Natural killer cell (primary cell): Measurements from ENCODE around the gene GNMT. TPM values are rescaled to one million over a fixed set of nuclear protein-coding genes. Genes with fewer than 3 reads are reported as not detected.
A peak's percentile ranks its signal among the peaks of the same experiment; 100 is the strongest.

Experiments used
- ATAC-seq, 3 donors: fragments of 150-1000 bp in 2 of 3; fragments of 200-7000 bp in 1 of 3; cut with Tn5 transposase; 1 replicate in 1 of 3; 2 replicates in 2 of 3; pipeline ENCODE4 v1.10.0; 2021; ENCODE audit warnings: mild to moderate bottlenecking in 2 of 3, moderate library complexity in 2 of 3
- DNase-seq, 2 donors: peaks; one replicate each; pipeline versions ENCODE4 v3.0.0 to v3.0.0-alpha.2; 2013 to 2021; ENCODE audit warnings: mixed read lengths in 1 of 2
- H3K27ac ChIP-seq: one replicate; pipeline ENCODE4 v1.5.1; 2013; ENCODE audit warnings: mild to moderate bottlenecking, low read length
- H3K27me3 ChIP-seq: one replicate; pipeline ENCODE4 v1.6.1; 2013; ENCODE audit warnings: low read length; ENCODE audit not compliant: control insufficient read depth, insufficient read depth
- H3K36me3 ChIP-seq: one replicate; pipeline ENCODE4 v1.6.1; 2013; ENCODE audit warnings: low read length; ENCODE audit not compliant: control insufficient read depth, insufficient read depth
- H3K4me1 ChIP-seq: one replicate; pipeline ENCODE4 v1.6.1; 2013; ENCODE audit warnings: low read length; ENCODE audit not compliant: control insufficient read depth, insufficient read depth
- H3K4me3 ChIP-seq: one replicate; pipeline ENCODE4 v1.5.1; 2013; ENCODE audit warnings: low read length
- H3K9me3 ChIP-seq: one replicate; pipeline ENCODE4 v1.6.1; 2013; ENCODE audit warnings: low read length; ENCODE audit not compliant: control insufficient read depth, insufficient read depth
- H3K27ac Mint-ChIP-seq, 2 donors: one replicate each; pipeline ENCODE4 v1.8.0; 2022; ENCODE audit warnings: mild to moderate bottlenecking in 2 of 2, mixed read lengths in 2 of 2, moderate library complexity in 1 of 2
- H3K27me3 Mint-ChIP-seq, 2 donors: one replicate each; pipeline ENCODE4 v1.8.0; 2022; ENCODE audit warnings: low read depth in 2 of 2, mixed read lengths in 2 of 2
- H3K36me3 Mint-ChIP-seq: one replicate; pipeline ENCODE4 v1.8.0; 2022; ENCODE audit warnings: mixed read lengths
- H3K4me1 Mint-ChIP-seq, 2 donors: one replicate each; pipeline ENCODE4 v1.8.0; 2022; ENCODE audit warnings: mixed read lengths in 2 of 2
- H3K4me3 Mint-ChIP-seq: one replicate; pipeline ENCODE4 v1.8.0; 2022; ENCODE audit warnings: mild to moderate bottlenecking, moderate library complexity, mixed read lengths
- H3K9me3 Mint-ChIP-seq, 2 donors: one replicate each; pipeline ENCODE4 v1.8.0; 2022; ENCODE audit warnings: mixed read lengths in 2 of 2
- CTCF ChIP-seq: fragments of 200-600 bp; IDR thresholded peaks from one replicate; pipeline ENCODE4 v1.8.0; 2022; ENCODE audit warnings: antibody characterized with exemption
- WGBS: methylation state at CpG from one replicate; pipeline ENCODE4 v1.1.7; 2013; ENCODE audit warnings: missing lambda C conversion rate; ENCODE audit not compliant: insufficient coverage; 5-methylcytosine and 5-hydroxymethylcytosine counted together
- intact Hi-C: fragments of 100-400 bp; cut with micrococcal nuclease; formaldehyde crosslinking; loops from one replicate; pipeline ENCODE4 v1.14.2; 2022
- total RNA-seq, 4 donors: library from RNA; stranded (reverse); fragments of 120-200 nt in 1 of 4; gene quantifications; one replicate each; pipeline versions ENCODE4 v1.2.3 to v1.2.4, GENCODE V29; 2013 to 2022

Gene GNMT
- total RNA-seq, 3 donors from 2014 or later (not counting 1 experiment from before 2014, with no cell fraction given), result 2.0 to 2.8 (median 2.6) TPM

- Mint-ChIP-seq H3K9me3 (no peaks in the 10 kb centered on the region), H3K27ac (peak within 1 kb of the TSS; percentile 95 to 98), H3K36me3 (no peaks in the 10 kb centered on the region), H3K4me3 (peak within 1 kb of the TSS; percentile 94), H3K4me1 (peaks cover 29 to 31% of the 10 kb centered on the region in 2 donors), H3K27me3 (no peaks in the 10 kb centered on the region)
- H3K36me3 ChIP-seq, result no peaks in the 10 kb centered on the region
- intact Hi-C loops, result loop anchor here (1.0 to 2.0 kb wide), 2 partner anchors 50 to 80 kb away; partner anchors contain the start of genes CNPY3, KLC4 and MRPL2
- no peaks in the 10 kb centered on the region for H3K27me3 ChIP-seq
- TF ChIP-seq CTCF, result no peak
- under 1% methylated on average over 59 of the region's 59 CpGs for WGBS
- H3K4me3 ChIP-seq, result peak within 1 kb of the TSS; percentile 69
- peaks cover 32% of the 10 kb centered on the region for H3K4me1 ChIP-seq
- DNase-seq, result peak; percentile 78 to 98
- peak; percentile 89 to 97 (median 94) for ATAC-seq
- peak within 1 kb of the TSS; percentile 81 for H3K27ac ChIP-seq
- no peaks in the 10 kb centered on the region for H3K9me3 ChIP-seq
These were observed 18.4 kb downstream of the GNMT start, which contains the start of gene PEX6 for GRCh38 chr6:42978839-42979522. Gene PEX6, minus strand, starts transcription at chr6:42979181. Its CDS starts 31 bp downstream, at chr6:42979150.

- 26% methylated on average over 9 of the region's 9 CpGs for WGBS
- peak overlapping the region; percentile 94 for H3K4me3 Mint-ChIP-seq
- peak overlapping the region; percentile 81 for H3K27ac ChIP-seq
- H3K27ac Mint-ChIP-seq, result peak overlapping the region; percentile 95 to 98
- no peaks in the 10 kb centered on the region for H3K27me3 Mint-ChIP-seq
- H3K9me3 ChIP-seq, result no peaks in the 10 kb centered on the region
- H3K27me3 ChIP-seq, result no peaks in the 10 kb centered on the region
- H3K9me3 Mint-ChIP-seq, result no peaks in the 10 kb centered on the region
- TF ChIP-seq CTCF, result no peak
- DNase-seq, result peak in 1 of 2 donors; percentile 49
- no peaks in the 10 kb centered on the region for H3K36me3 ChIP-seq
- intact Hi-C loops, result loop anchor here (1.0 to 2.0 kb wide), 2 partner anchors 50 to 79 kb away; partner anchors contain the start of genes CNPY3, KLC4 and MRPL2
- no peaks in the 10 kb centered on the region for H3K36me3 Mint-ChIP-seq
- H3K4me3 ChIP-seq, result peak overlapping the region; percentile 69
- H3K4me1 Mint-ChIP-seq, result peaks cover 32 to 34% of the 10 kb centered on the region in 2 donors
- peaks cover 33% of the 10 kb centered on the region for H3K4me1 ChIP-seq
- ATAC-seq, result peak in 1 of 3 donors; percentile 8
These were observed 19.1 kb downstream of the GNMT start for GRCh38 chr6:42979523-42980177.

- Histone ChIP-seq H3K4me1 (peaks cover 51% of the 10 kb centered on the region), H3K27ac (no peak overlapping the region), H3K36me3 (no peaks in the 10 kb centered on the region), H3K9me3 (no peaks in the 10 kb centered on the region), H3K4me3 (no peak overlapping the region), H3K27me3 (no peaks in the 10 kb centered on the region)
- Mint-ChIP-seq H3K36me3 (no peaks in the 10 kb centered on the region), H3K4me3 (no peak overlapping the region), H3K27me3 (no peaks in the 10 kb centered on the region), H3K27ac (peak overlapping the region; percentile 11 to 37), H3K4me1 (peaks cover 49 to 52% of the 10 kb centered on the region in 2 donors), H3K9me3 (no peaks in the 10 kb centered on the region)
- TF ChIP-seq CTCF, result no peak
- WGBS, result 95% methylated on average over 5 of the region's 5 CpGs
- DNase-seq (no peak), ATAC-seq (no peak)
- intact Hi-C loops, result no loop called here
These were observed 21.3 kb downstream of the GNMT start for GRCh38 chr6:42981836-42982235.
